ENCODE data around the gene CGN.

CGN gene

DNA sequence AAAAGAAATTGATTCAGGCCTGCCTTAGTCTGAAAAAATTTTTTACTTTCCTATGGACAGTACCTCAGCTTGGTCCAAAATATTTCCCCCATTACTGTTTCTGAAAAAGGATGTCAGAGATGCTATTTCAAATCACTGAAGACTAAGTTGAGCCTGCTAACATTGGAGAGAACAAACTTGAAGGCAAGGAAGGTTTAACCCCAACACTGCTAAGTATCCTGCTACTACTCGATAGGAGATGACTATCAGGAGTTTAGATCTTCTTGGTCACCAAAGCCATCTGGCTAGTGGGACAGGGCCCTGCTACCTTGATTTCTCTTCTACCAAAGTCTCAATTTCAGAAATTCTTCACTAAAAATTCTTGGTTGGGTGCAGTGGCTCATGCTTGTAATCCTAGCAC is 29.2 kb upstream of the CGN start:
- no peaks in the 10 kb centered on the region for H3K4me1 Mint-ChIP-seq
- peaks cover 18% of the 10 kb centered on the region for H3K27me3 Mint-ChIP-seq (ENCODE audit: low read depth, poor library complexity)
- no peak overlapping the region for H3K4me3 Mint-ChIP-seq
- H3K9me3 Mint-ChIP-seq: peaks cover 16% of the 10 kb centered on the region
- TF ChIP-seq, protein P1, sequence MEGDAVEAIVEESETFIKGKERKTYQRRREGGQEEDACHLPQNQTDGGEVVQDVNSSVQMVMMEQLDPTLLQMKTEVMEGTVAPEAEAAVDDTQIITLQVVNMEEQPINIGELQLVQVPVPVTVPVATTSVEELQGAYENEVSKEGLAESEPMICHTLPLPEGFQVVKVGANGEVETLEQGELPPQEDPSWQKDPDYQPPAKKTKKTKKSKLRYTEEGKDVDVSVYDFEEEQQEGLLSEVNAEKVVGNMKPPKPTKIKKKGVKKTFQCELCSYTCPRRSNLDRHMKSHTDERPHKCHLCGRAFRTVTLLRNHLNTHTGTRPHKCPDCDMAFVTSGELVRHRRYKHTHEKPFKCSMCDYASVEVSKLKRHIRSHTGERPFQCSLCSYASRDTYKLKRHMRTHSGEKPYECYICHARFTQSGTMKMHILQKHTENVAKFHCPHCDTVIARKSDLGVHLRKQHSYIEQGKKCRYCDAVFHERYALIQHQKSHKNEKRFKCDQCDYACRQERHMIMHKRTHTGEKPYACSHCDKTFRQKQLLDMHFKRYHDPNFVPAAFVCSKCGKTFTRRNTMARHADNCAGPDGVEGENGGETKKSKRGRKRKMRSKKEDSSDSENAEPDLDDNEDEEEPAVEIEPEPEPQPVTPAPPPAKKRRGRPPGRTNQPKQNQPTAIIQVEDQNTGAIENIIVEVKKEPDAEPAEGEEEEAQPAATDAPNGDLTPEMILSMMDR (IDR thresholded peaks at IDR 0.05): no peak
- H3K27ac Mint-ChIP-seq: no peak overlapping the region
- H3K36me3 Mint-ChIP-seq (ENCODE audit: low read depth): no peaks in the 10 kb centered on the region
- DNase-seq: no peak

DNA sequence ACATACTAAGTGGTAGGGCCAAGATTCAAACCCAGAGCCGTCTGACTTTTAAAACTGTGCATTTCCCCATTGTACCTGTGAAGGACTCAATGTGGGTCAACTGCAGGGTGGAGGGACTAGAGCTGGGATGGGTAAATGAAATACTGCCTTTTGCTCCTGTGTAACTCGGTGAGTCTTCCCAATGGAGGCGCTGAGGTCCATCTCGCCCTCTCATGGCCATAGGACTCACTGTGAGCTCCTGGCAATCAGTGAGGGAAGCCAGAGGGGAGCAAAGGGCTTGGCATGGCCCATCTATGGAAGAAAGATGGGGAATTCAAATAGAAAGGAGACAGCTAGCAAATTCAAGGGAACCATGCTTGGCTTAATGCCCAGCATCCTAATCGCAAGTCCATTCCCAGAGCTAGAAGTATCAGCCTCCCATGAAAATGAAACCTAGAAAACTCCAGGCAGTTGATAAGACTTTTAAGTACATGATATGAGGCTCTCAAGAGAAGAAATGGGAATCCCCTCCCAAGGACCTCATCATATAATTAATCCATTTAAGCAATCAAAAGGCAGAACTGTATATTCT is 25.4 kb upstream of the CGN start:
- no peak for DNase-seq
- H3K27ac Mint-ChIP-seq: no peak overlapping the region
- H3K36me3 Mint-ChIP-seq (ENCODE audit: low read depth): no peaks in the 10 kb centered on the region
- H3K27me3 Mint-ChIP-seq (ENCODE audit: low read depth, poor library complexity): peaks cover 15% of the 10 kb centered on the region
- TF ChIP-seq, protein P1 (IDR thresholded peaks at IDR 0.05): no peak
- peaks cover 12% of the 10 kb centered on the region for H3K9me3 Mint-ChIP-seq
- H3K4me1 Mint-ChIP-seq: no peaks in the 10 kb centered on the region
- H3K4me3 Mint-ChIP-seq: no peak overlapping the region

DNA sequence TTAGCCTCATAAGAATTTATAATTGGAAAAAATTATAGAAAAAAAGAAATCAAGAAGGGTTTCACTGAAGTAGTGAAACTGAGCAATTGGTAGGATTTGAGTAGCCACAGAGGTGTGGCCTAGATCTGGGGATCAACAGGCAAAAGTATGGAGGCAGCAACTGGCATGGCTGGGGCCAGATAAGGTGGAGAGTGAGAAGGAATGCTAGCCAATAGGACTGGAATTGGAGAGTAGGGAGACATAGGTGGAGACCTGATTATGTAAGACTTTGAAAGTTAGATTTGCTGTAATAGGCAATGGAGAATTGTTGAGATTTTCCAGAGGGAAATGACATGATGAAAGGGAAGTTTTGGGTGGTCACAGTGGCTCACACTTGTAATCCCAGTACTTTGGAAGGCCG is 24.6 kb upstream of the CGN start:
- H3K27me3 Mint-ChIP-seq (ENCODE audit: low read depth, poor library complexity): peaks cover 13% of the 10 kb centered on the region
- H3K4me1 Mint-ChIP-seq: no peaks in the 10 kb centered on the region
- peaks cover 12% of the 10 kb centered on the region for H3K9me3 Mint-ChIP-seq
- no peaks in the 10 kb centered on the region for H3K36me3 Mint-ChIP-seq (ENCODE audit: low read depth)
- TF ChIP-seq, protein P1 (IDR thresholded peaks at IDR 0.05): no peak
- DNase-seq: no peak
- no peak overlapping the region for H3K4me3 Mint-ChIP-seq
- no peak overlapping the region for H3K27ac Mint-ChIP-seq

DNA sequence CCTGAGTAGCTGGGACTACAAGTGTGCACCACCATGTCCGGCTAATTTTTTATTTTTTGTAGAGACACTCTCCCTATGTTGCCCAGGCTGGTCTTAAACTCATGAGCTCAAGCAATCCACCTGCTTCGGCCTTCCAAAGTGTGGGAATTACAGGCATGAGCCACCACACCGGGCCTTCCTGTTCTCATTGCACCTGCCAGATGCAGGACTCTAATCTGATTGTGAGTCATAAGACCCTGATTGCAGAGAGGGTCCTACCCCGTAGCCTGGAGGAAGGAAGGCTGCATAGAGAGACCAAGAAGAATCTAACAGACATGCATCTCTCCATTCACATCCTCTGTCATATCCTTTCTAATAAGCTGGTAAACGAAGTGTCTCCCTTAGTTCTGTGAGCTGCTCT is 19.5 kb upstream of the CGN start:
- H3K36me3 Mint-ChIP-seq (ENCODE audit: low read depth): no peaks in the 10 kb centered on the region
- TF ChIP-seq, protein P1 (IDR thresholded peaks at IDR 0.05): no peak
- H3K27ac Mint-ChIP-seq: peak overlapping the region; percentile 10
- no peak for DNase-seq
- H3K4me1 Mint-ChIP-seq: peaks cover 8% of the 10 kb centered on the region
- no peak overlapping the region for H3K4me3 Mint-ChIP-seq
- peaks cover 23% of the 10 kb centered on the region for H3K27me3 Mint-ChIP-seq (ENCODE audit: low read depth, poor library complexity)
- H3K9me3 Mint-ChIP-seq: no peaks in the 10 kb centered on the region

DNA sequence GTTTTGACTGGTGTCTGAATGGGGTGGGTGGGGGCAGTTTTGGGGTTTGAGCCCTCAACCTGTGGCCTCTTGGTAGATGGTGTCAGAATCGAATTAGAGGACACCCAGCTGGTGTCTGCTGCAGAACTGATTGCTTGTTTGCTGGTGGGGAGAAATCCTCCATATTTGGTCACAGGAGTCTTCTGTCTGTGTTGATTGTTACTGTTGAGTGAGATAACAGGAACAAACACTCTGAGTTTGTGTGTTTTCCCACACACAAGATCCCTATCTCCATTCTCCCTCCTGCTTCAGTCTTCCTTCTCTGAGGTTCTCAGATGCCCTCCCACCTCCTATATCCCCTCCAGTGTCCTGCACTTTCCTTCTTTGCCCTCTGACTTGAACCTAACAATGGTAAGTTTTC is 19.1 kb upstream of the CGN start:
- no peak overlapping the region for H3K4me3 Mint-ChIP-seq
- TF ChIP-seq, protein P1 (IDR thresholded peaks at IDR 0.05): no peak
- H3K27ac Mint-ChIP-seq: no peak overlapping the region
- H3K9me3 Mint-ChIP-seq: no peaks in the 10 kb centered on the region
- H3K36me3 Mint-ChIP-seq (ENCODE audit: low read depth): no peaks in the 10 kb centered on the region
- peaks cover 8% of the 10 kb centered on the region for H3K4me1 Mint-ChIP-seq
- peaks cover 23% of the 10 kb centered on the region for H3K27me3 Mint-ChIP-seq (ENCODE audit: low read depth, poor library complexity)
- DNase-seq: no peak

DNA sequence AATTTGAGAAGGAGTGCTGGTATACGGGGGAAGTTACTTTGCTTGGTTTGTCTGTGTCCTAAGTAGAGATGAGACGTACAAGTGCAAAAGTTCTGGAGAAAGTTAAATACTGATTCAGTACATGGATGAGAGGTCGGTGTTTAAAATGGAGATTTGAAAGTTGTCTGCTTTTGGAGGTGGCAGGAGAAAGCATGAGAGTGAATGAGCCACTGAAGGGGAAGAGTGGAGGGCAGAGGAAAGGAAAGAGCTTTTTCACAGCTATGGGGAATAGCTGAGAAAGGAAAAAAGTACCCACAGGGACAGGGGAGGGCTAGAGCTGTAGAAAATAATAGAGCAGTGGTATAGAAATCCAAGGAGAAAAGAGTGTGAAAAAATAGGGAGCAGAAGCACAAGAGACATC is 18.1 kb upstream of the CGN start:
- Mint-ChIP-seq H3K27me3 (ENCODE audit: low read depth, poor library complexity) (peaks cover 19% of the 10 kb centered on the region), H3K4me3 (no peak overlapping the region), H3K27ac (no peak overlapping the region), H3K9me3 (no peaks in the 10 kb centered on the region), H3K36me3 (ENCODE audit: low read depth) (no peaks in the 10 kb centered on the region), H3K4me1 (peaks cover 8% of the 10 kb centered on the region)
- DNase-seq: no peak
- TF ChIP-seq, protein P1 (IDR thresholded peaks at IDR 0.05): no peak

Data from nephron progenitor cell (in vitro differentiated cells).